CD14-positive monocyte (primary cell): ENCODE data around the gene SLF2. TPM values are rescaled to one million over a fixed set of nuclear protein-coding genes. Genes with fewer than 3 reads are reported as not detected.

Experiments used
- DNase-seq, 3 donors: peaks; one replicate each; pipeline ENCODE4 v3.0.0-alpha.2; 2011 to 2022
- H2AFZ ChIP-seq: 2 replicates; pipeline ENCODE4 v1.6.0; 2012; ENCODE audit warnings: mild to moderate bottlenecking, low read depth, low read length, inconsistent platforms; ENCODE audit not compliant: insufficient read depth, poor library complexity, severe bottlenecking
- H3K27ac ChIP-seq, 2 donors: 1 replicate in 1 of 2; 2 replicates in 1 of 2; pipeline ENCODE4 v1.5.1; 2012 to 2013; ENCODE audit warnings: low read length in 2 of 2, control low read depth in 1 of 2, inconsistent platforms in 1 of 2, low read depth in 1 of 2, mild to moderate bottlenecking in 1 of 2
- H3K27me3 ChIP-seq, 2 donors: one replicate each; pipeline versions ENCODE4 v1.6.0 to v1.6.1; 2011 to 2013; ENCODE audit warnings: low read length in 2 of 2; ENCODE audit not compliant: control insufficient read depth in 2 of 2, insufficient read depth in 2 of 2
- H3K36me3 ChIP-seq, 2 donors: replicated peaks in 1 of 2; 1 replicate in 1 of 2; 2 replicates in 1 of 2; pipeline versions ENCODE4 v1.5.1 to v1.6.1; 2012 to 2013; ENCODE audit warnings: low read length in 2 of 2, control low read depth in 1 of 2, inconsistent platforms in 1 of 2, mild to moderate bottlenecking in 1 of 2; ENCODE audit not compliant: insufficient read depth in 2 of 2, control insufficient read depth in 1 of 2
- H3K4me1 ChIP-seq, 2 donors: 1 replicate in 1 of 2; 2 replicates in 1 of 2; pipeline versions ENCODE4 v1.5.1 to v1.6.1; 2012 to 2013; ENCODE audit warnings: low read length in 2 of 2, control low read depth in 1 of 2, inconsistent platforms in 1 of 2, mild to moderate bottlenecking in 1 of 2, moderate library complexity in 1 of 2; ENCODE audit not compliant: insufficient read depth in 2 of 2, control insufficient read depth in 1 of 2
- H3K4me2 ChIP-seq: replicated peaks from 2 replicates; pipeline ENCODE3; 2012; ENCODE audit warnings: low read length, moderate library complexity, mild to moderate bottlenecking; ENCODE audit not compliant: poor library complexity, severe bottlenecking; ENCODE audit errors: extremely low read depth
- H3K4me3 ChIP-seq, 3 experiments: fragments of 200-600 bp in 1 of 3; sonication (generic) in 1 of 3; replicated peaks in 1 of 3; 1 replicate in 2 of 3; 2 replicates in 1 of 3; pipeline ENCODE4 v1.5.1; 2011 to 2013; ENCODE audit warnings: low read length in 3 of 3, mild to moderate bottlenecking in 3 of 3, control low read depth in 2 of 3, low read depth in 2 of 3, inconsistent platforms in 1 of 3, moderate library complexity in 1 of 3
- H3K79me2 ChIP-seq: 2 replicates; pipeline ENCODE4 v1.6.0; 2012; ENCODE audit warnings: mild to moderate bottlenecking, control low read depth, inconsistent platforms, low read length, moderate library complexity; ENCODE audit not compliant: insufficient read depth
- H3K9ac ChIP-seq: 2 replicates; pipeline ENCODE4 v1.6.0; 2017; ENCODE audit warnings: low read length, mild to moderate bottlenecking; ENCODE audit not compliant: insufficient read depth, poor library complexity, severe bottlenecking
- H3K9me3 ChIP-seq, 2 donors: replicated peaks in 1 of 2; 1 replicate in 1 of 2; 2 replicates in 1 of 2; pipeline versions ENCODE4 v1.5.1 to v1.6.1; 2012 to 2013; ENCODE audit warnings: low read length in 2 of 2, control low read depth in 1 of 2; ENCODE audit not compliant: control insufficient read depth in 1 of 2, insufficient read depth in 1 of 2
- H4K20me1 ChIP-seq: 2 replicates; pipeline ENCODE4 v1.6.0; 2012; ENCODE audit warnings: mild to moderate bottlenecking, low read length, control low read depth, moderate library complexity; ENCODE audit not compliant: insufficient read depth
- H3K27ac Mint-ChIP-seq, 7 donors: one replicate each; pipeline ENCODE4 v1.8.0; 2020; ENCODE audit warnings: mild to moderate bottlenecking in 7 of 7, mixed read lengths in 7 of 7, moderate library complexity in 6 of 7, inconsistent platforms in 2 of 7
- H3K27me3 Mint-ChIP-seq, 3 donors: one replicate each; pipeline ENCODE4 v1.8.0; 2021 to 2022; ENCODE audit warnings: low read depth in 3 of 3, mild to moderate bottlenecking in 3 of 3, mixed read lengths in 3 of 3, moderate library complexity in 3 of 3, inconsistent platforms in 1 of 3
- H3K36me3 Mint-ChIP-seq, 2 donors: one replicate each; pipeline ENCODE4 v1.8.0; 2020; ENCODE audit warnings: mixed read lengths in 2 of 2, inconsistent platforms in 1 of 2, mild to moderate bottlenecking in 1 of 2
- H3K4me1 Mint-ChIP-seq: one replicate; pipeline ENCODE4 v1.8.0; 2020; ENCODE audit warnings: mild to moderate bottlenecking, mixed read lengths
- H3K4me3 Mint-ChIP-seq, 2 donors: one replicate each; pipeline ENCODE4 v1.8.0; 2020; ENCODE audit warnings: mild to moderate bottlenecking in 2 of 2, mixed read lengths in 2 of 2, moderate library complexity in 1 of 2
- H3K9me3 Mint-ChIP-seq, 7 donors: one replicate each; pipeline ENCODE4 v1.8.0; 2020 to 2022; ENCODE audit warnings: mixed read lengths in 7 of 7, mild to moderate bottlenecking in 6 of 7, moderate library complexity in 6 of 7, inconsistent platforms in 2 of 7
- CTCF ChIP-seq: fragments of 200-600 bp; IDR thresholded peaks from one replicate; pipeline ENCODE4 v1.8.0; 2022; ENCODE audit warnings: antibody characterized with exemption, mild to moderate bottlenecking
- WGBS: methylation state at CpG from one replicate; pipeline ENCODE4 v1.1.5; 2013; ENCODE audit warnings: missing lambda C conversion rate; ENCODE audit not compliant: insufficient coverage; 5-methylcytosine and 5-hydroxymethylcytosine counted together
- intact Hi-C, 2 donors: fragments of 100-400 bp; cut with micrococcal nuclease; formaldehyde crosslinking; loops; one replicate each; pipeline versions ENCODE4 v1.15.0 to v1.15.1; 2023
- polyA plus RNA-seq, 3 donors: library from polyadenylated mRNA; depleted of rRNA in 1 of 3; unstranded in 2 of 3; stranded (reverse) in 1 of 3; fragments of 300-500 nt in 2 of 3; fragments of >200 nt in 1 of 3; fragmentation: Illumina TruSeq in 2 of 3; gene quantifications; 1 replicate in 2 of 3; 2 replicates in 1 of 3; pipeline ENCODE4 v1.2.3, GENCODE V29; 2012 to 2021

Gene SLF2
- polyA plus RNA-seq, 3 donors: 5.8 to 11.3 (median 6.4) TPM

- Histone ChIP-seq H3K79me2 (peaks cover 18% of the 10 kb centered on the region), H3K9me3 (no peaks in the 10 kb centered on the region), H3K4me1 (peaks cover 16 to 20% of the 10 kb centered on the region in 2 donors), H3K36me3 (peaks cover 13 to 54% of the 10 kb centered on the region in 2 donors), H3K4me3 (no peak overlapping the region), H3K9ac (no peak overlapping the region), H3K27me3 (no peaks in the 10 kb centered on the region), H2AFZ (no peak overlapping the region), H3K4me2 (no peak overlapping the region), H3K27ac (no peak overlapping the region), H4K20me1 (no peaks in the 10 kb centered on the region)
- H3K27ac Mint-ChIP-seq: no peak overlapping the region
- H3K4me1 Mint-ChIP-seq: peaks cover 19% of the 10 kb centered on the region
- TF ChIP-seq CTCF: no peak
- peaks cover 44 to 46% of the 10 kb centered on the region in 2 donors for H3K36me3 Mint-ChIP-seq
- peaks cover 0 to 6% (median 3%) of the 10 kb centered on the region in 7 donors for H3K9me3 Mint-ChIP-seq
- intact Hi-C loops: loop anchor here in 1 of 2 donors (10.0 kb wide), 1 partner anchor 68 kb away; the partner anchor contains the start of gene SLF2
- H3K4me3 Mint-ChIP-seq: no peak overlapping the region
- 98% methylated on average over 21 of the region's 24 CpGs for WGBS
- peaks cover 0 to 2% (median 2%) of the 10 kb centered on the region in 3 donors for H3K27me3 Mint-ChIP-seq
- DNase-seq: no peak
Measured at GRCh38 chr10:100982916-100983830, 70.4 kb downstream of the SLF2 start.

GRCh38 chr10:100983868-100984671 is 71.3 kb downstream of the SLF2 start:
- intact Hi-C loops: loop anchor here in 1 of 2 donors (10.0 kb wide), 1 partner anchor 69 kb away; the partner anchor contains the start of gene SLF2
- WGBS: 91% methylated on average over 8 of the region's 13 CpGs

More at GRCh38 chr10:100983868-100984671, 71.3 kb downstream of the SLF2 start:
- no peak overlapping the region for H3K27ac ChIP-seq
- no peak for TF ChIP-seq CTCF
- H3K9me3 ChIP-seq: no peaks in the 10 kb centered on the region
- peaks cover 24% of the 10 kb centered on the region for H3K4me1 Mint-ChIP-seq
- no peak overlapping the region for H3K4me3 ChIP-seq
- no peaks in the 10 kb centered on the region for H3K27me3 ChIP-seq
- H3K27me3 Mint-ChIP-seq: peaks cover 0 to 2% (median 0%) of the 10 kb centered on the region in 3 donors
- no peaks in the 10 kb centered on the region for H4K20me1 ChIP-seq
- peaks cover 0 to 6% (median 4%) of the 10 kb centered on the region in 7 donors for H3K9me3 Mint-ChIP-seq
- no peak overlapping the region for H3K4me2 ChIP-seq
- peaks cover 16 to 24% of the 10 kb centered on the region in 2 donors for H3K4me1 ChIP-seq
- peak overlapping the region in 1 of 7 donors; percentile 43 for H3K27ac Mint-ChIP-seq
- H3K36me3 ChIP-seq: peaks cover 13 to 54% of the 10 kb centered on the region in 2 donors
- no peak overlapping the region for H3K9ac ChIP-seq
- DNase-seq: no peak
- peaks cover 26% of the 10 kb centered on the region for H3K79me2 ChIP-seq
- no peak overlapping the region for H3K4me3 Mint-ChIP-seq
- H2AFZ ChIP-seq: no peak overlapping the region
- peaks cover 40 to 43% of the 10 kb centered on the region in 2 donors for H3K36me3 Mint-ChIP-seq
